Adrenal gland (tissue), 5 donors: Measurements from ENCODE around the gene RUSC2.

Experiments used
- CTCF ChIP-seq, 6 experiments: fragments of 450-650 bp in 4 of 6; fragments of 200-600 bp in 2 of 6; sonication (generic) in 1 of 6; IDR thresholded peaks; 1 replicate in 5 of 6; 2 replicates in 1 of 6; pipeline versions ENCODE4 v1.5.1 to v1.8.0; 2016 to 2021; ENCODE audit warnings: antibody characterized with exemption in 6 of 6, mild to moderate bottlenecking in 2 of 6, moderate library complexity in 1 of 6
- POLR2A ChIP-seq, 2 donors: fragments of 450-650 bp; IDR thresholded peaks; one replicate each; pipeline ENCODE4 v1.6.1; 2017; ENCODE audit warnings: antibody characterized with exemption in 2 of 2, mild to moderate bottlenecking in 2 of 2, moderate library complexity in 1 of 2
- donor health status: DM: no; HTN: no; CAD: no.

GRCh38 chr9:35489313-35490154 is at the start of gene RUSC2:
- TF ChIP-seq CTCF (IDR thresholded peaks at IDR 0.05) (peak; percentile 30 to 72 (median 58)), POLR2A (IDR thresholded peaks at IDR 0.05) (peak; percentile 31 to 86)
